Activated CD8-positive, alpha-beta memory T cell treated with anti-CD3 and anti-CD28 coated beads for 4 hours (primary cell): ENCODE data around the gene AK5.

Source experiments
- DNase-seq, 2 donors: peaks; one replicate each; pipeline ENCODE4 v3.0.0-alpha.2; 2020; ENCODE audit warnings: low read depth in 2 of 2

The AK5 gene

DNA sequence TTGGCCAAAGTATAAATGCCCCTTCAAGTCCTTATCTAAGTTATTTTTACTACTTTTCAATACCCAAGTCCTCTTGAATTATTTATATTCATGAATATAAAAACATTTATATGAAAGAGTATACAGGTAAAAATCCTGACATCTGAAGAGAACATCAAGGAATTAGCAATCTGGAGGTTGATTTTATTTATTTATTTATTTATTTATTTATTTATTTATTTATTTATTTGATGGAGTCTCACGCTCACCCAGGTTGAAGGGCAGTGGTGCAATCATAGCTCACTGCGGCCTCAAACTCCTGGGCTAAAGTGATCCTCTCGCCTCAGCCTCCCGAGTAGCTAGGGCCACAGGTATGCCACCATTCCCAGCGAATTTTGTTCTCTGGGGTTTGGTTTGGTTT is 307.4 kb downstream of the AK5 start:
- DNase-seq: no peak

DNA sequence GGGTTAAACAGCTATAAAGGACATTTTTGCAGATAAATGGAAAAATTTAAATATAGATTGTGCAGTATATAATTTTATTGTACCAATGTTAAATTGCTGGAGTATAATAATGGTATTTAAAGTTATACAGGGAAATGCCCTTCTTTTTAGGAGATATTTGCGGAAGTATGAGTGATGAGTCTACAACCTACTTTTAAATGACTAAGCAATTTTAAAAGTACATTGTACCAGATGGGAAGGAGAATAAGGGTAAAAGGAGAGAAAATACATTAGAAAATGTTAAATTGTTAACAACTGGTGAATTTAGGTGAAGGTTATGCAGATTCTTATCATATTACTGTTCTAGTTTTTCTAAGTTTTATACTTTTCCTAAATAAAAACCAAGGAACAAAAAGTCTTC is 308.8 kb downstream of the AK5 start:
- DNase-seq: no peak

GRCh38 chr1:77592906-77593305 is 311.1 kb downstream of the AK5 start:
- no peak for DNase-seq

- no peak for DNase-seq
These were observed 312.7 kb downstream of the AK5 start for GRCh38 chr1:77594366-77595112.

GRCh38 chr1:77597310-77597709 is 315.5 kb downstream of the AK5 start:
- no peak for DNase-seq

DNA sequence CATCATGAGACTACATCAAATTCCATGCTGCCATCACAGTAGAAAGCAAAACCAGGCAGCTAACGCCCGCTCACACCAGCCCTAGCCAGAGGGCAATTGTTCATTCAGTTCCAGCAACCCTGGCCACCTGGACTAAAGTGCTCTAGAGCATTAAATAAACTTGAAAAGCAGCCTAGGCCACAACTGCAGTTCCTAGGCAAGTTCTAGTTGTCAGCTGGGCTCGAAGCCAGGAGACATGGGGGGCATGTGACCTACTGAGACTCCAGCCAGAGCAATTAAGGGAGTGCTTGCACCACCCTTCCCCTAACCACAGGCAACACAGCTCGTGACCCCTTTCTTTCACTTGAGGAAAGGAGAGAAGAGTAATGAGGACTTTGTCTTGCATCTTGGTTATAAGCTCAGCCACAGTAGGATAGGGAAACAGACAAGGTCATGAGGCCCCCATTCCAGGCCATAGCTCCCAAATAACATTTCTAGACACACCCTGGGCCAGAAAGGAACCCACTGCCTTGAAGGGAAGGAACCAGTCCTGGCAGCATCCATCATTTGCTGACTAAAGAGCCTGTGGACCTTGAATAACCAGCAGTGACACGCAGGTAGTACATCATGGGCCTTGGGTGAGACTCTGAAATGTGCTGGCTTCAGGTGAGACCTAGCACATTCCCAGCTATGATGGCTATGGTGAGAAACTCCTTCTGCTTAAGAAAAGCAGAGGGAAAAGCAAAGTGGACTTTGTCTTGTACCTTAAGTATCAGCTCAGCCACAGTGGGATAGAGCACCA is 323.6 kb downstream of the AK5 start:
- DNase-seq: no peak

GRCh38 chr1:77608893-77609292 is 327.1 kb downstream of the AK5 start:
- DNase-seq: no peak
